Fibroblast of the aortic adventitia (primary cell): ENCODE data around the gene BCR. TPM values are rescaled to one million over a fixed set of nuclear protein-coding genes. Genes with fewer than 3 reads are reported as not detected.

ENCODE experiments used
- DNase-seq: peaks from one replicate; pipeline ENCODE4 v3.0.0-alpha.2; 2010; ENCODE audit warnings: low read depth
- H3K4me3 ChIP-seq: 2 replicates; pipeline ENCODE4 v1.5.1; 2011; ENCODE audit warnings: low read depth, mild to moderate bottlenecking, control low read depth, low read length, moderate library complexity
- total RNA-seq: library from RNA; depleted of rRNA; stranded (reverse); fragments of >200 nt; gene quantifications from 2 replicates; pipeline ENCODE4 v1.2.3, GENCODE V29; 2012; ENCODE audit warnings: low replicate concordance
- TF ChIP-seq, protein P1 (sequence below): IDR thresholded peaks from 2 replicates; pipeline ENCODE4 v1.5.1; 2011; ENCODE audit warnings: mild to moderate bottlenecking, low read length, control low read depth, inconsistent platforms; ENCODE audit not compliant: insufficient read depth

BCR gene
- total RNA-seq, 1 donor, result 37.3 TPM

DNA sequence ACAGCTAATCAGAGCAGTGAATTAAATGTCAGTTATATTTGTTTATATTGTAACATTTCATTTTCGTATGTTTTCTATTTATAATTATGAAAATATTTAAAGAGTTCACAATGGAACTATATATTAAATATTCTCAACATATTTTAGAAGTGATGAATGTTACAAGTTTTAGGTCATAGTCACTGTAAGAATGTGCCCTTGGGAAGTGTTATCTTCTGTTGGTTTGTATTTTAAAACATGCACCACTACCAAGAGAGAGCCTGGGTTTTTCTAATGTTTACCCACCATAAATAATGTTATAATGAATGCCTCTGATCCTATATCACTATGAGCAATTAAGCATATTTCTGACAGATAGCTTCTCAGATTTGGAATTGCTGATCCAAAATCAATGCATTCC is 171.0 kb downstream of the BCR start:
- no peak for DNase-seq
- H3K4me3 ChIP-seq, result no peak overlapping the region
- TF ChIP-seq, protein P1, sequence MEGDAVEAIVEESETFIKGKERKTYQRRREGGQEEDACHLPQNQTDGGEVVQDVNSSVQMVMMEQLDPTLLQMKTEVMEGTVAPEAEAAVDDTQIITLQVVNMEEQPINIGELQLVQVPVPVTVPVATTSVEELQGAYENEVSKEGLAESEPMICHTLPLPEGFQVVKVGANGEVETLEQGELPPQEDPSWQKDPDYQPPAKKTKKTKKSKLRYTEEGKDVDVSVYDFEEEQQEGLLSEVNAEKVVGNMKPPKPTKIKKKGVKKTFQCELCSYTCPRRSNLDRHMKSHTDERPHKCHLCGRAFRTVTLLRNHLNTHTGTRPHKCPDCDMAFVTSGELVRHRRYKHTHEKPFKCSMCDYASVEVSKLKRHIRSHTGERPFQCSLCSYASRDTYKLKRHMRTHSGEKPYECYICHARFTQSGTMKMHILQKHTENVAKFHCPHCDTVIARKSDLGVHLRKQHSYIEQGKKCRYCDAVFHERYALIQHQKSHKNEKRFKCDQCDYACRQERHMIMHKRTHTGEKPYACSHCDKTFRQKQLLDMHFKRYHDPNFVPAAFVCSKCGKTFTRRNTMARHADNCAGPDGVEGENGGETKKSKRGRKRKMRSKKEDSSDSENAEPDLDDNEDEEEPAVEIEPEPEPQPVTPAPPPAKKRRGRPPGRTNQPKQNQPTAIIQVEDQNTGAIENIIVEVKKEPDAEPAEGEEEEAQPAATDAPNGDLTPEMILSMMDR, result no peak

DNA sequence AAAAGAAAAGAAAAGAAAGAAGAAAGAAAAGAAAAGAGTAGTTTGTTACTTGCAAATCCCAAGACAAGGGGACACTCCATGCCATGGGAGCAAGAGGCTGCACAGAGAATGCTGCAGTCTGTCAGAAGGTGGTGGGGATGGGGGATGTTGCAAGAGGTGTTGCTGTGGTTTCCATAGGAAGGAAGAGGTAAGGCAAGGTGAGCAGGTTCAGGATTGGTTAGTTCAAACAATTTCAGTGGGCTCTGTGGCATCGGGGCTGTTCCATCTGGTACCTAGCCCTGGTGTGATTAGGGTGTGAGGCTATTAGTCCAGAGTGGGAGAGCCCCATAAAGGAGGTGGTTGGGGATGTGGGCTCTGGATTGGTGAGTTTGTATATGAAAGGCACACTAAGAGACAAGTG is 172.7 kb downstream of the BCR start:
- TF ChIP-seq, protein P1, result no peak
- DNase-seq, result no peak
- H3K4me3 ChIP-seq, result no peak overlapping the region

DNA sequence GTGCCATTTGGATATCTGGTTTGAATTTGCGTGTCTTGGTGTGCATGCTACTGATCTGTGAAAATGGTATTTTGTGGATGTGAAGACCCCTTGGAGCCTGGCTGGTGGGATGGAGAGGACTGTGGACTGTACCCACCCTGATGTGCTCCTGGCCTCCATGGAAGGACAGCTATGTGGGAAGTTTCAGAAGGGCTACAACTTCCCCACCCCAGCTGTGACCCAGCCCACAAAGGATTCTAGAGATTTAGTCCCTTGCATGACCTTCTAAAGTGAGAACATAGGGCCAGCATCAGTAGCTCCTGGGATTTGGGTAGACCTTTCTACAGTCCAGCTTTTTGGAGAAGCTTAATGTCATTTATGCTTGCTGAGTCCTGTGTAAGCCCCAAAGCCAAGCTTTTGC is 173.4 kb downstream of the BCR start:
- DNase-seq, result no peak
- TF ChIP-seq, protein P1, result no peak

DNA sequence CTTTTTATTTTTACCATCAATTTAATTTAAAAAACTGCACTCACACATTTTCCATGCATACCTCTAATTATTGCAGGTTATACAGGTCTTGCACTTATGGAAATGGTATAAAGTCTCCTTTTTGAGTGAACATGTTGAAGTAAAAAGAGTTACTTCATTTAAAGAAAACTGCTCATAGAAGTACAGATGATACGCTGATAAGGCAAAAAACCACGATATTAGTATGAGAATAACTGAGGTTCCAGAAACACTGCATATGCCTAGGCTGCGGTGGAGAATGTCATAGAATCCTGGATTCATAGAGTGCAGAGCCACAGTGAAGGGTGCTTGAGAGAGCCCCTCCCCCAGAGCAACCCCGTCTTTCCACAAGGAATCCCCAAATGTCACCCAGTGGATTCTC is 175.8 kb downstream of the BCR start:
- DNase-seq, result no peak
- no peak overlapping the region for H3K4me3 ChIP-seq
- TF ChIP-seq, protein P1, result no peak

More for the DNA sequence above, 173.4 kb downstream of the BCR start:
- H3K4me3 ChIP-seq, result no peak overlapping the region

DNA sequence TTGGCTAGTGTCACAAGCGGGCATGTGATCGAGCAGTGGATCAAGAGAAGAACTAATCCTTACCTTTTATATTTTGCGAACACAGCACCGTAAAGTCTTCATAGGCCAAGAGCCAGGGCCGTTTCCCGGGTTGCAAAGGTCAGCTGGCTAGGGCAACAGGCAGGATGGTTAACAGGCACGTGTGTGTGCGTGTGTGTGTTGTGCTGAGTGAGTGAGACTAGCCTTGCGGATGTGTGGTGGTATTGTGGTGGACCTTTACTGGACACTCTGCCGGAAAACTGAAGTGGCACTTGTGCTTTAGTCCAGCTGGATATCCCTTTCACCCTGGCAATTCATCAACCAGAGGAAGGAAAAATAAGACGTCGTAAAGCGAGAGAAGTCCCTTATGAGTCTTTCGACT is 176.7 kb downstream of the BCR start:
- TF ChIP-seq, protein P1, result no peak
- no peak overlapping the region for H3K4me3 ChIP-seq
- DNase-seq, result no peak

DNA sequence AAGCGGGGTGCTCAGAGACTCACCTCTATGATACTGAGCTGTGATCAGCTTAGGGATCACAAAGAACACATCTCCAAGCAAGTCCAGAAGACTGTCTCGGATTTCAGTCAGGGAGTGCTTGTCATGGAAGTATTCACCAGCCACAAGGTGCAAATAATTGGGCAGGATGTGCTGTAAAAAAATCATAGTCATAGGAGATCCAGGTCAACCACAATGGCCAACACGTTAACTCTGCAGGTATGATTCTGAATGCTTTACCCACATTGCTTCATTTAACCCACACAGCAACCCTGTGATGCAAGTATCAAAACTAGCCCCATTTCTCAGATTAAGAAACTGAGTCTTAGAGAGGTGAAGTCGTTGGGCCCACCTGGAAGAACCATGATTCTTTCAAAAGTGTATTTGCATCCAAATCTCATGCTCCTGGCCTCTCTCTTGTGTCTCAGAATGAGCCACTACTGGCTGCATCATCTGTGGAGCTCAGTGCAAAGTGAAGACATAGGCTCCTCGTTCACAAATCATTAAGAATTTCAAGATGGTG is 179.3 kb downstream of the BCR start:
- H3K4me3 ChIP-seq, result no peak overlapping the region
- no peak for DNase-seq
- TF ChIP-seq, protein P1, result no peak

DNA sequence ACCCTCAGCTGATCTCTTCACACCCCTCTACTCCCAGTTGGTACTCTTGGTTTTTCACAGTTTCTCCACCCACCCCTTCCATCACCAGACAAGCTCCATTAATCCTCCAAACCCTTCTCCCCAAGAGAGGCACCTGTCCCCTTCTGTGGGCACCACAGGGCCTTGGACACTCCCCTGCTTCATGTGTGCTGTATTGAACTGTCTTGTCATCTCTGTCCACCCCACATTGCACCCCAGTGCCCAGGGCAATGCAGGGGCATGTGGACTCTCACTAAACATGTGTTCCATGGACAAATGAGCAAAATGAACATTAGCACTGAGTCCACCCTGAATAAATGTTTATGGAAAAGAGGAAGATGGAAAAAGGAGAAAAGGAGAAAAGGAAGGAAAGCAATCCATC is 181.4 kb downstream of the BCR start:
- DNase-seq, result no peak
- TF ChIP-seq, protein P1, result no peak
- H3K4me3 ChIP-seq, result no peak overlapping the region
